ENCODE results near the gene PTDSS2.
"Not testable (repeated sequence)": the region's sequence is repeated elsewhere in the genome, so short reads cannot be mapped to it uniquely, and the experiment has no call there.

Gene PTDSS2

GRCh38 chr11:433111-433510 is 17.0 kb upstream of the PTDSS2 start:
- DNase-seq (ENCODE audit: low read depth): no peak

DNA sequence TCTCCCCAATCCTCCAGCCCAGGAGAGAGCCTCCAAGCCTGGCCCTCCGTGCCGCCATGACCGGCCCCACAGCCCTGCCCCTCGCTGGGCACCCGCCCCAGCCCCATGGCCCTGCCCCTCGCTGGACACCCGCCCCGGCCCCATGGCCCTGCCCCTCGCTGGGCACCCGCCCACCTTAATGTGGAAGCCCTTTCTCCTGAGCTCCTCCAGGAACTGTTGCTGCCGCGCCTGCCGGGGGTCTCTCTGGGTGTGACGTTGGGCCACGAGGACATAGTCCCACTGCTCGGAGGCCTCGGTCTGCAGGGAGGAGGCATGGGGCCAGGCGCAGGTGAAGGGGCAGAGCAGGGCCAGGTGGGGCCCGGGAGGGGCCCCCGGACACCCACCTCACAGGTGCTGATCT is 16.4 kb upstream of the PTDSS2 start:
- no peak for DNase-seq (ENCODE audit: low read depth)

DNA sequence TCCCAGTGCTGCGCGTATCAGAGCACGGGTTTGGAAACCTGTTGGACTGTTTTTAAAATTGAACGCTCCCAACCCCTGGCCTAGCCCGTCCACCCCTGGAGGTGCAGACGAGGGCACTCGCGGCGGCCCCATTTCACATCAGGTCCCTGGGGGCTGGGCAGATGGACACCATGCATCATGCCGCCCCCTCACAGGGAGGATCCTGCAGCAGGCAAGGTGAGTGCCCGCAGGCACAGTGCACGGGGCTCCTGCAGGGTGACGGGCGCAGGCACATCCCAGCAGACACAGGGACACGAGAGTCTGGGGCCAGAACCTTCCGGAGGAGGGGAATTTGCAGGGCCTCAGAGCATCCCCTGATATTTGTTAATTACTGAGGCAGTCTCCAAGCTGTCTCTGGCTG is 15.6 kb upstream of the PTDSS2 start:
- DNase-seq (ENCODE audit: low read depth): no peak

DNA sequence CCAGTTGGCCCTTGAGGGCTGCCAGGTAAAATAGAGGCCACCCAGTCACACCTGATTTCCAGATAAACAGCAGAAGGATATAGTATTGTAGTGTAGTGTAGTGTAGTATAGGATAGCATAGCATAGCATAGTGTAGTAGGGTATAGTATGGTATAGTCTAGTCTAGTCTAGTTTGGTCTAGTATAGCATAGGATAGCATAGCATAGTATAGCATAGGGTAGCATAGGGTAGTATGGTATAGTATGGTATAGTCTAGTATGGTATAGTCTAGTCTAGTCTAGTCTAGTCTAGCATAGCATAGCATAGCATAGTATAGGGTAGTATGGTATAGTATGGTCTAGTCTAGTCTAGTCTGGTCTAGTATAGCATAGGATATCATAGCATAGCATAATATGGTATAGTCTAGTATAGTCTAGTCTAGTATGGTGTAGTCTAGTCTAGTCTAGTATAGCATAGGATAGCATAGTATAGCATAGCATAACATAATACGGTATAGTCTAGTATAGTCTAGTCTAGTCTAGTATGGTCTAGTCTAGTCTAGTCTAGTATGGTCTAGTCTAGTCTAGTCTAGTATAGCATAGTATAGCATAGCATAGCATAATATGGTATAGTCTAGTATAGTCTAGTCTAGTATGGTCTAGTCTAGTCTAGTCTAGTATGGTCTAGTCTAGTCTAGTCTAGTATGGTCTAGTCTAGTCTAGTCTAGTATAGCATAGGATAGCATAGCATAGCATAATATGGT is 14.9 kb upstream of the PTDSS2 start:
- not testable (repeated sequence) for DNase-seq (ENCODE audit: low read depth)

DNA sequence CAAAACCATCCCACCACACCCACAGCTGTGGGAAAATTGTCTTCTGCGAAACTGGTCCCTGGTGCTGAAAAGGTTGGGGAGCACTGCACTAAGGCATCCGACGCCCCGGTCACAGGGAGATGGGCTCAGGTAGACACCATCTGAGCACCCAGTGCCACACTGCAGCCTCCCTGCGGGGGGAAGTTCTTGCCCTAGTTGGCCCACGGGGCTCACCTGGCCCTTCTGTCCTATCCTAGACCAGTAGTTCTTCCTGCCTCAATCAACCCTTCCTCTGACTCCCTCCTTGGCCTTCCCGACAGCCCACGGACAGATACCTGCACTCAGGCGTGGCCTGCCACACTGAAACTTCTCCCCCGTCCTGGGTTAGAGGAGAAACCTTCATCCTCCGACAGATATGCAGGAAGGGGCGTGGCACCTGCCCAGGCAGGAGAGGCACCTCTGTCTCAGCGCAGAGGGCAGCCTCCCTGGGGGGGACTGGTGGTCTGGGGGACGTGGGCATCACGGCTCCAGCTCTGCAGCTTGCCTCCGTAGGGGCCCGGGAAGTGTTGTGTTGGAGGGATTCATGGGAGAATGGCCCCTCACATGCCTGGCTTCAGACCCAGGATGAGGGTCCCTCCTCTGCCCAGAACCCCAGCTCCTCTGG is 12.7 kb upstream of the PTDSS2 start:
- no peak for DNase-seq (ENCODE audit: low read depth)

DNA sequence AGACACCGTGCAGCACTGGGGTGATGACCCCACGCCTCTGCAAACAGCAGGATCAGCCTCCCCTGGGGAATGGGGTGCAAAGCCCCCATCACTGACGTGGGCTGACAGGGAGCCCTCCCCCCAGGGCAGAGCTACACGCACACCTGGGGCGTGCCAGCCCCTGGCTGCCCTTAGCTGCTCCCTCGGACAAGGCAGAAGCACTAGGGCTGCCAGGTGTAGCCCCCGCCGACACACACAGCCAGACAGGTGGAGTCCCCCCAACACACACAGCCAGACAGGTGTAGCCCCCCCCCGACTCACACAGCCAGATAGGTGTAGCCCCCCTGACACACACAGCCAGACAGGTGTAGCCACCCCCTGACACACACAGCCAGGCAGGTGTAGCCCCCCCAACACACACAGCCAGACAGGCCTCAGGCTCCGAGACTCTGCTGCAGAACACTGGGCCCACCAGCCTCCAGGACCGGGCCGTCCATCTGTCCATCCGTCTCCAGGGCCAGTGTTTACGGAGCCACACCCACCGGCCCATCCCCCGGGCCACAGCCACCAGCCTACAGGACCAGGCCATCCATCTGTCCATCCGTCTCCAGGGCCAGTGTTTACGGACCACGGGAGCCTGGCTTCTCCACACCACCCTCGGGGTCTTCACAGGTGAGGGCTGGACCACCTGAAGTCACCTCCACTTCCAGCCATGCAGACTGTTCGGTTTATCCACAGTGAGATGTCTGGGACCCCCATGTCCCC is 11.8 kb upstream of the PTDSS2 start:
- DNase-seq (ENCODE audit: low read depth): no peak

GRCh38 chr11:439315-440064 is 10.6 kb upstream of the PTDSS2 start:
- no peak for DNase-seq (ENCODE audit: low read depth)

DNA sequence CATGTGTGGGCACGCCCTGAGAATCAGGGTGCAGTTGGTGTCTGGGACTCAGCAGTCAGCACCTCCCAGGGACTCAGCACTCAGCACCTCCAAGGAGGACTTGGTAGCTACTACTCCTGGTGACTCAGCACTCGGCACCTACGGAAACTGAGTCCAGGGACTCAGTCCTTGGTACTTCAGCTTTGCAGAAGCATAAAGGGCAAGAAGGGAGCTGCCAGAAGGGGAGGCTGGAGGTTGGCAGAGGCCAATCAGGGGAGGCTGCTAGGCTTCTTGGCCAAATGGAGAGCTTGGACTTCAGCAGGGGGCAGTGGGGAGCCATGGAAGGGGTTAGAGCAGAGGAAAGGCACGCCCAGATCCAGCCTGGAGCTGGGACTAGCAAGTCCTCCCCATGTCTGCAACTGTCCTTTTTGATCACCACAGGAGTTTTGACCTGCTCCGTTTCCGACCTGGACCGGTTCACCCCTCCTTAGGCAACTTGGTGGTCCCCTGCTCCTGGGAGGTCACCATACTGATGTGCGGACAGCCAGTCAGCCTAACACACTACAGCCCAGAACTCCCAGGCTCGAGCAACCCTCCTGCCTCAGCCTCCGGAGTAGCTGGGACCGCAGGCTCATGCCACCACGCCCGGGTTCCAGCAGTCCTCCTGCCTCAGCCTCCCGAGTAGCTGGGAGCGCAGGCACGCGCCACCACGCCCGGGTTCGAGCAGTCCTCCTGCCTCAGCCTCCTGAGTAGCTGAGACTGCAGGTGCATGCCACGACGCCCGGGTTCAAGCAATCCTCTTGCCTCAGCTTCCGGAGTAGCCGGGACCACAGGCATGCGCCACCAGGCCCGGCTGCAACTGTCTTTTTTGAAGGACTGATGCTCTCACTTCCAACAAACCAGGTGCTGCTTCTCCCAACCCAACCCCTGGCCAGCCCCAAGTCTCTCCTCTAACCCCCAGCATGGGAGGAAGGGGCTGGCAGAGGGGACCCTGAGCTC is 9.7 kb upstream of the PTDSS2 start:
- DNase-seq (ENCODE audit: low read depth): no peak

- no peak for DNase-seq (ENCODE audit: low read depth)
Observed at GRCh38 chr11:441043-441417, 9.0 kb upstream of the PTDSS2 start.

DNA sequence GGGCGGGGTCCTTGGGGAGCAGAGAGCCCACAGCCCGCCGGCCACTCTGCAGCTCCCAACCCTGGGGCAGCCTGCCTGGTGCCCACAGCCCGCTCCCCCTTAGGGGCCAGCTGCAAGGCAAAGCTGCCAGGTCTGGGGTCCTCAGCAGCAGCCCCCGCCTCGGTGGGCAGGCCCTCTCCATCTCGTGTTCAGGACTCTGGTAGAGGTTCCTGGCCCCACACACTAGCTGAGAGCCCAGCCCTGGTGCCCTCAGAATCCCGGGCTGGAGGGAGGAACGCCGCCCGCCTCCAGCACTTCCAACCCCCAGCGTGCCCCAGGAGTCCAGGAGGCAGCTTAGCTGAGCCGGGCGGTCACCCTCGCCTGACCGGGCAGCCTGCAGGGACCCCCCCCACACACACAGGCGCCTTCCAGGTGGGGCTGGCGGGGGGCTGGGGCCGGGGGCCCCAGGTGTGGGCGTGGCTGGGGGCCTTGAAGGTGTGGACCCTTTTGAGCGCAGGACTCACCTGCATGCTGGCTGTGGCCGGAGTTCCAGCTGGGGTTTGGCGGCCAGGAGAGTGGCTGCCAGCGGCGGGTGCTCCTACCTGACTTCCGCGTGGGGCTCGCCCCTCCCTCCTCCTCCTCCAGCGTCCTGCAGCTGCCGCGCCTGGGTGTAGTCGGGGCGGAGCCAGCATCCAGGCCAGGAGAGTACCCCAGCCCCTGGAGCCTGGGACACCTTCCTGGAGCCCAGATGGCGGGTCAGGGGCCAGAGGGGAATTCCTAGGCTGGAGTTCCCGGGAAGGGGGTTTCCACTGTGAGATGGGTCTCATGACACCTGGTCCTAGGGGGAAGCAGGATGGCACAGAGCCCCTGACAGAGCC is 8.4 kb upstream of the PTDSS2 start, which contains the start of gene ANO9:
TSS of gene ANO9 (minus strand) at position 594 of the 857 bp plus-strand sequence. CDS start at position 509, 85 bp downstream.
- DNase-seq (ENCODE audit: low read depth): no peak

DNA sequence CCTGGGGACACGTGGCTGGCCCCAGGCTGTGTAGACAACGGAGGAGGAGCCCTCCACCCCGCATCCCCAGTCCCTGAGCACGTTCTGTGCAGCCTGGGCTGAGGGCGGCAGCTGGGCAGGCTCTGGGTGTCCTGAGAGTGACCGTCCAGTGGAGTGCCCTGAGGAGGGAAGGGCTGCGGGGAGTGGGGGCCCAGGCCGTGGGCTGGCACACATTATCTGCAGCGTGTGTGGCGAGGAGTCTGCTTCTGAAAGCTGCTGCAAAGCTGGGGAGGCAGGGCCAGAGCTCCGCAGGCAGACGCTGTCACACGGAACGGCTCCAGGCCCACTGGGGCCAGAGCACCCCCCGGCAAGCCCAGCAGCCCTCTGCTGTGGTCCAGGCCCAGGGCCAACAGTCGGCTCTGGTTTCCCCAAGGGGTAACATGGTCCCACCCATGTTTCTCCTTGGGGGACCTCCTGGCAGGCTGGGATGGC is 7.4 kb upstream of the PTDSS2 start:
- DNase-seq (ENCODE audit: low read depth): no peak

DNA sequence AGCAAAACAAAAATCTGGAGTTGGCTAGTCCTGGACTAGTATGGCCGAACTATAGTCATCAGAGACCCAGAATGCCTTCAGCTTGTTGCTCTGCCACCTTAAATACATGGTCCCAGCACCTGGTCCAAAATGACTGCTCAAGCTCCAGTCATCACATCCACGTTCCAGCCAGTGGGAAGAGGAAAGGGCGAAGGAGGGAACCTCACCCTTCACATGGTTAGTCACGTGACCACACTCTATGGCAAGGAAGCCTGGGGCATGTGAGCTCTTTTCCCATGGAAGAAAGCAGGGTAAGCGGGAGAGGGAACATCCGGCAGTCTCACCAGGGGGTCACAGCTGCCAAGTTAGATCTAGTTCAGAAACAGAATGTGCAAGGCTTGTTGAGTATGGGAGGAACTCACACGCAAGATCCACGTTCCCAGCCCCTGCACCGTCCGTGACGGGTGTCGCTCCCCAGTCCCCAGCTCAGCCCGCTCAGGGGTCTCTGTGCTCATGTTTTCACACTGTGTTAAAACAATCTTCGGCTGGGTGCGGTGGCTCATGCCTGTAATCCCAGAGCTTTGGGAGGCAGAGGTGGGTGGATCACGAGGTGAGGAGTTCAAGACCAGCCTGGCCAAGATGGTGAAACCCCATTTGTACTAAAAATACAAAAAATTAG is 6.4 kb upstream of the PTDSS2 start:
- no peak for DNase-seq (ENCODE audit: low read depth)

DNA sequence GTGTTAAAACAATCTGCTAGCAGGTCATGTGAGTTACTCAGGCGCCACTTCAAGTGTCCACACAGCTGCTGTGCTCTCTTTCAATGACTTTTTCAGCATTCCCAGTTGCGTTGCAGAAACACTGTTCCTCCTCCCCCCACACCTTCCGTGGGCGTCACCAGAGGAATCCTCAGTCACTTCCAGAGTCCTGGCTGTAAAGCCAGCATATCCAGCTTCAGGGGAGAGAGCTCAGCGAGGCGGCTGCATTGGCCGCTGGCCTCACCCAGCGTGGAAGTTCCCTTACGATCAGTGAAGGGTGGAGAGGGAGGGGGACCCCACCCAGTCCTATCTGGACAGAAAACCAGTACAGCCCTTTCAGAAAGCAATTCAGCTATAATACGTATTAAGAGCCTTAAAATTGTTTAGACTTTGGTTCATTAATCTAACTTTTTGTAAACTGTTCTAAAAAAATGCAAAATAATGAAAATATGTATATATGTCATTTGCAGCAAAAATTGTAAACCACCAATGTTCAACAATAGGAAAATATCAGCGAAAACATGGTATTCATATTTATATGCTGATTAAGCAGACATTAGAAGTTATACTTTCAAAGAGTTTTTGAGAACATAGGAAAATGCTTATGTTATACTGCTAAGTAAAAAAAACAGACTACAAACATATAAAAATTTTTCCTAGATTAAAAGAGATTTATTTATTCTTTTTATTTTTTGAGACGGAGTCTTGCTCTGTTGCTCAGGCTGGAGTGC is 5.5 kb upstream of the PTDSS2 start:
- DNase-seq (ENCODE audit: low read depth): no peak

DNA sequence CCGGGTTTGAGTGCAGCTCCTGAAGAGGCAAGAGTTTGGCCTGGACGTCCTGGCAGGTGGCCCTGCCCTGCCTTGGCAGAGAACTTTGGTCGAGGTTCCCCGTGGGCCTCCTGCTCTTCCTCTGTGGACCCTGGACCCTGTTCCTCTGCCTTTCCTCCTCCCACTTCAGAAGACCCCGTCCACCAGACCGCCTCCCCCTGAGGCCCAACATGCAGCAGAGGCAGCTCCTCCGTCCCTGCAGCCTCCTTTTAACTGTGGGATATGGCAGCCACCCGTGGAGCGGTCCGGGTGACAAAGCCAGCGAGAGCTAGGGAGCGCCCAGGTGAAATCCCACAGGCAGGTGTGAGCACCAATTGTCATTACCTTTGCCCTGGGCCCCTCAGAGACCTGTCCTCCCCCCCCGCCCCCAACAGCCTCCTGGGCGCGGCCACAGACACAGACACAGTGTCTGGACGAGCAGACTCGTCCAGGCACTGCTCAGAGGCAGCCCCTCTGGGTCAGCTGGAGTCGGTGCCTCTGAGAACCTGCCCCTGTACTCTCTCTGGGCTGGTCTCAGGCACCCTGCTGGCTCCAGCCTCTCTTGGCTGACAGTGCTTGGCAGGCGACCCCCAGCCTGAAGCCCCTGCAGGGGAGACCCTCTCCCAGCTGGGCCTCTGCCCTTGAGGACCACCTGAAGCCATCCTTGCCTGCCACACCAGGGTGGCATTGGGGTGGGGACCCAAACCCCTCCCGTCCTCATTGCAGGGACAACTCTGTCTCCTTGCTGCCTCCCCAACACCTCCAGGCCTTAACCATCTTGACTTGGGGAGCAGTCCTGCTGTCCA is 4.1 kb upstream of the PTDSS2 start:
- DNase-seq (ENCODE audit: low read depth): no peak

GRCh38 chr11:446891-447290 is 3.2 kb upstream of the PTDSS2 start:
- DNase-seq (ENCODE audit: low read depth): no peak

- DNase-seq (ENCODE audit: low read depth): peak; percentile 94
Observed at GRCh38 chr11:447923-448731, 2.0 kb upstream of the PTDSS2 start.

Data from stimulated activated CD8-positive, alpha-beta memory T cell treated with anti-CD3 and anti-CD28 coated beads, Interleukin-15, amount 100 ng/mL, for 1 hour (primary cell).